Dendritic cell treated with granulocyte-macrophage colony-stimulating factor and Interleukin-4, amounts not matched to agents 40 ng/mL and 50 ng/mL, for 4 days (primary cell): ENCODE data around the gene RAD17.

Experiments used
- H3K27ac Mint-ChIP-seq: one replicate; pipeline ENCODE4 v1.8.0; 2022; ENCODE audit warnings: mild to moderate bottlenecking, mixed read lengths
- H3K27me3 Mint-ChIP-seq: one replicate; pipeline ENCODE4 v1.8.0; 2022; ENCODE audit warnings: mild to moderate bottlenecking, mixed read lengths
- H3K36me3 Mint-ChIP-seq: one replicate; pipeline ENCODE4 v1.8.0; 2022; ENCODE audit warnings: low read depth, mixed read lengths
- H3K4me1 Mint-ChIP-seq: one replicate; pipeline ENCODE4 v1.8.0; 2022; ENCODE audit warnings: low read depth, mixed read lengths
- H3K4me3 Mint-ChIP-seq: one replicate; pipeline ENCODE4 v1.8.0; 2022; ENCODE audit warnings: mild to moderate bottlenecking, moderate library complexity, mixed read lengths
- H3K9me3 Mint-ChIP-seq: one replicate; pipeline ENCODE4 v1.8.0; 2022; ENCODE audit warnings: mixed read lengths
- intact Hi-C: fragments of 100-400 bp; cut with micrococcal nuclease; formaldehyde crosslinking; loops from one replicate; pipeline ENCODE4 v1.15.0; 2022

The RAD17 gene

GRCh38 chr5:69462170-69462569, 92.6 kb downstream of the RAD17 start:
- Mint-ChIP-seq H3K36me3 (no peaks in the 10 kb centered on the region), H3K4me3 (no peak overlapping the region), H3K4me1 (no peaks in the 10 kb centered on the region), H3K27ac (no peak overlapping the region), H3K27me3 (no peaks in the 10 kb centered on the region), H3K9me3 (no peaks in the 10 kb centered on the region)
- intact Hi-C loops: no loop called here
